LoVo (cell line): ENCODE measurements around the gene MLPH.
"Not testable (repeated sequence)": the region's sequence is repeated elsewhere in the genome, so short reads cannot be mapped to it uniquely, and the experiment has no call there.

ENCODE experiments used
- DNase-seq: peaks from one replicate; pipeline ENCODE4 v3.0.0-alpha.2; 2016; ENCODE audit warnings: low spot score

Gene MLPH

DNA sequence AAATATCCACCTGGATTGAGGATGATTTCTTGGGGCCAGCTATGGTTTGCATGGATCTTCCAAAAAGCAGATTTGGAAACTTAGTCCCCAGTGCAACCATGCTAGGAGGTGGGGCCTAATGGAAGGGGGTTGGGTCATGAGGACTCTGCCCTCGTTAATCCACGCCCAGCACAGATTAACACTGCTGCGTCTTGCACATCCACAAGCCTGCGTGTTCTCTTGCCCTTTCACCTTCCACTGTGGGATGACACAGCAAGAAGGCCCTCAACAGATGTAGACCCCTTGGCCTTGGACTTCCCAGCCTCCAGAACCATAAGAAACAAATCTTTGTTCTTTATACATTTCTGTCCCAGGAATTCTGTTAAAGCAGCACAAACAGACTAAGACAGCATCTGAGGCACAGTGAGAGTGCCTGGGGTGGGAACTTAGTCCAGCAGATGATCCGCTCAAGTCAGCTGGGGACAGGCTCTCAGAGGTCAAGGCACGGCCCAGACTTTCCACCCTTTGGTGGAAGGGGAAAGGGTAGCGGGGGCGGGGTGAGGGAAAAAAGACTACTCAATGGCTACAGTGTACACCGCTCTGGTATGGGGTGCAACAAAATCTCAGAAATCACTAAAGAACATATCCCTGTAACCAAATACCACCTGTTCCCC is 101.1 kb downstream of the MLPH start:
- peak; percentile 7 for DNase-seq

DNA sequence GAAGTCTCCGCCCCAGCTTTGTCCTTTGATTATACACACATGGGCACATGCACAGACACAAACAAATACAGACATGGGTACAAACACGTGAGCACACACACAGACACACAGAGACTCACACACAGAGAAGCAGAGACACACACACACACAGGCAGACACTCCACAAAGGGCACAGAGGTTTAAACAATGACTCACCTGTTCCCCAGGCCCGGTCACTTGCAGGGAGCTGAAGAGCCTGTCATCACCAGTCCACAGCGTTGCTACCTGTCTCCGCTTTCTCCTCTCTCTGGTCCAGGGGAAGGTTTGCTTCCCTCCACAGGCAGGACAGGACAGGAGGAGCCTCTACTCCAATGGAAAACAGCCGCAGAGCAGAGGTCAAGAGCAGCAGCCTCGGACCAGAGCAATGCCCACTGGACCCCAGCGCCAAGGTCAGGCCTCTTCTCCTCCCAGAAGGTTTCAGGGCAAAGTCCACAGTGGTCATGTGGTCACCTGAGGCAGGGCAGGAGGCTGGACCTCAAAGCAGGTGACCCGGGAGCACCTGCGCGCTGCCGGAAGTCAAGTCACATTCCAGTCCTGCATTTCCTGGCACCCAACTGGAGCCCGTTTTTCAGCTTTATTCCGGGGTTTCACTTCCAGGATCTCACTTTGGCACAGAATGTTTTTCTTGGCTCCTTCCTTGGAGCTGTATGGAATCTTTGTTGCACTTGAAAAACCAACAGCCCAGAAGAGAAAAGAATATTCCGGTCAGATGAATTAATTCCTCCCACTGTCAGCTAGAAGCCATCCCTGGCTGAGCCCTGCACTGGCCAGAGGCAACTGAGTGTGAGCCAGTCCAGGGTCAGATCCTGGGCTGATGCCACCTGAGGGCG is 103.5 kb downstream of the MLPH start, which contains the start of gene RAB17:
Gene RAB17, minus strand, starts transcription at position 463 of the 869 bp plus-strand sequence. CDS start 4,580 bp downstream, outside the sequence.
- peak; percentile 78 for DNase-seq

DNA sequence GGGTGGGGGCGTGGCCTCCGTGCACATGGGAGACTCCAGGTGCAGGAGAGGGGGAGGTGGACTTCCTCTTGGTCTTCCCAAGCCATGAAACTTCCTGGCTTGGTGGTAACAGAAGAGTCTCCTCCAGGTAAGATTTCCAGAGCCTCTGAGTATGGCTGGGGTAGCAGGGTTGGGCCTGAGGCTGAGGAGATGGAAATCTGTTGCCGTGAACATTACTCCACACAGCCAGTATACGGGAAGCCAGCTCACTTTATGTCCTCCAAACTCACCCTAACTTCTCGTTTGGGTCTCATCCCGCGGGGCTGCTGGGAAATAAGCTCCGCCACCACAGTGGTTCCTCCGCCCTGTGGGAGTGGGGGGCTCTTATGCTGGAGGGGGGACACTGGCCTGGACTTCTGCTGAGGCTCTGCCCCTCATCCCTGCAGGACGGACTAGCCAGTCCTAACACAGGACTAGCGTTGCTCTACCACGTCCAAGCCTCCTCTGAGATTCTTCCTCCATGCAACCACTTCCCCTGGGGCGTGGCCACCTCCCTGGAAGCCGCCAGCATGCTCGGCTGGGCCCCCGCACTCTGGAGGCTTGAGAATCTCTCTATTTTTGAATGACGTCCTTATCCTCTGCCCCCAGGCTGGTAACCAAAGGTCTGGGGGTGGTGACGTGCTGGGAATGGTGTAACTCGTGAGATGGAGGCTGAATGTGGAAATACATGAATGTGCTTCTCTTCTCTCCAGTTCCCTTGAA is 104.3 kb downstream of the MLPH start:
- DNase-seq, result peak; percentile 79

DNA sequence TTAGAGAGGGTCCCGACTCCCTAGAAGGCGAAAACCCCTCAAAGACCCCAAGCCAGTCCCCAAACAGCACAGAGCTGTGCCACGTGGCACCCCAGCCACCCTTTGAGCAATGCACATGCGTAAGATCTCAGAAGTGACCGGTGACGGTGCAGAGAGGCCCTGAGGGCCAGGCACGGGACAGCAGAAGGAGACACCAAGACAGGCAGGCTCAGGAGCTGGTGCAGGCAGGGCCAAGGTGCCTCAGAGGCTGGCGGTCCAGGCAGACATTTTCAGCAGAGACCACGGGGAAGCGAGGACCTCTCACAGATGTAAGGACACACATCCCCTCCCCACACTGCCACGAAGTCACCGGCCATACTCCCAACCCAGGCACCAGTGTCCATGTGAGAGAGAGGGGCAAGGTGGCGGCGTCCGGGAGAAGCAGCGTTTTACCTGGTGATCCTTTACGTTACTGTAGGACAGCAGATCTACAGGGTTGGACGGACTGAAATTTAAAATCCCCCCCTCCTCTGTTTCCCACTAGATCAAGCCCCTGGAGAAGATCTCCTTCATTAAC is 105.5 kb downstream of the MLPH start:
- no peak for DNase-seq

DNA sequence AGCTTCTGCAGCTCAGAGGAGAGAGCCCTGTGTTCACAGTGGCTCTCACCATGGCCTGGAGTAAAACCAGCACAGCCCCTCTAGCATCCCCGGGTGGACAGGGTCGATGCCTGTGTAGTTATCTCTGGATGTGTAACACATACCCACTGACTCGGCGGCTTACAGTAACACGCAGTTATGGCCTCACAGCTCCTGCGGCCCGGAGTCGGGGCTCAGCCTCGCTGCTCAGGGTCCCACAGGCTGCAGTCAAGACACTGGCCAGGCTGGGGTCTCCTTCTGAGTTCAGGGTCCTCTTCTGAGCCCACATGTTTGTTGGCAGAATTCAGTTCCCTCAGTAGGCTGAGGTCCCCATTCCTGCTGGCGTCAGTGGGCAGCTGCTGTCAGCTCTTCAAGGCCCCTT is 106.0 kb downstream of the MLPH start:
- DNase-seq, result no peak

DNA sequence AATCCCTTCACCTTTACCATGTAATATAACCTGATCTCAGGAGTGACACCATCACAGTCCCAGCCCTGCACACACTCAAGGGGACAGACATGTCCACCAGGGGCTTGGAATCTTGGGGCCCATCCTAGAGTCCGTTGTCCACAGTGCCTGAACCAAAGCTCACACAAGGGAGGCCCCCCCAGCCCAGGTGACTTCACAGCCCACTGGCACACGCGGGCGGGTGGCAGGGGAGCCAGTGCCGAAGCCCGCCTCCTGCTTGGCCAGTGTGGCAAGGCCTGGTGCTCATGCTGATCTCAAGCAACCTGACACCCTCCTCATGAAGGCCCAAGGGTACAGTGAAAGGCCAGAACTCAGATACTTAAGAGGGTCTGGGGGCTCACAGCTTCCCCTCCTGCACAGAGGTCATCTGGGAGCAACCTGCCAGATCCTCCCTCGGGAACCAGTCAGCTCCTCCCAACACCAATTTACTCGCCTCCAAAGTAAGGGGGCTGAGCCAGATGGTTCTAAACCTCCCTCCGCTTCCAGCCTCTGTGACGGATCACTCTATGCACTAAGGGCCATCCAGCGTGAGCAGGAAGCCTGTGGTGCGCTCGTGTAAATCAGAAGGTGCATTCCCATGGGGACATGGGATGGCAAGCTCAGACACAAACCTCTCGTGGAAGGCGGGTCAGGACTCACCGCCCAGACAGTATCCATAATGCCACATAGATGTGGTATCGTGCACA is 106.7 kb downstream of the MLPH start:
- no peak for DNase-seq

DNA sequence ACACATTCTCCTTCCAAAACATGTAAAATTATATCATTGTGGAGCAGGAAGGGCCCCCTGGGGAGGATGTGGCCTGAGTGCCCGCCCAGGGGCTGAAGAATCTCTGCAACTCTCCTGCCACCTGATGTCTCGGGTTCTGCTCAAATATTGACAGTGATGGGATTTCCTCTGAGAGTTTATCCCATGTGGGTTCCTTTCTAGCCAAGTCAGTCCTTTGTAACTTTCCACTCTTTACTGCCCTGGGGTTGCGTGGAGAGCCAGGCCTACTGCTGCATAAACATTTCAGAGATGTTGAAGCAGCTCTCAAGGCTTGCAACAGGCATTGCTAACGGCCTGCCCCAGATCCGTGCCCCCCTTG is 107.4 kb downstream of the MLPH start:
- DNase-seq, result no peak

DNA sequence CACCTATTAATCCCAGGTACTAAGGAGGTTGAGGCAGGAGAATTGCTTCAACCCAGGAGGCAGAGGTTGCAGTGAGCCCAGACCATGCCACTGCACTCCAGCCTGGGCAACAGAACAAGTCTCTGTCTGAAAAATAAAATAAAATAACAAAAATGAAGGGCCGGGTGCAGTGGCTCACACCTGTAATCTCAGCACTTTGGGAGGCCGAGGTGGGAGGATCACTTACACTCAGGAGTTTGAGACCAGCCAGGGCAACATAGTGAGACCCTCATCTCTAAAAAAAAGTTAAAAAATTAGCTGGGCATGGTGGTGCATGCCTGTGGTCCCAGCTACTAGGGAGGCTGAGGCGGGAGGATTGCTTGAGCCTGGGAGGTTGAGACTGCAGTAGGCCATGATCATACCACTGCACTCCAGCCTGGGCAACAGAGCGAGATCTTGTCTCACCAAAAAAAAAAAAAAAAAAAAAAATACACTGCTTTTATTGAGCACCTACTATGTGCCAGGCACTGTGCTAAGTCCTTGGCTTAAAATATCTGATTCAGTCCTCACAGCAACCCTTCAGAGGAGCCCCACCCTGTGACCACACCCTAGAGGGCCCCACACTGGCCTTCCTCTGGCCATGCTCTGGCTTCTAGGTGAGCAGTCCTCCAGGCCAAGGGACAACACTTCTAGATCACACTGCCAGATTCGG is 108.9 kb downstream of the MLPH start:
- not testable (repeated sequence) for DNase-seq

DNA sequence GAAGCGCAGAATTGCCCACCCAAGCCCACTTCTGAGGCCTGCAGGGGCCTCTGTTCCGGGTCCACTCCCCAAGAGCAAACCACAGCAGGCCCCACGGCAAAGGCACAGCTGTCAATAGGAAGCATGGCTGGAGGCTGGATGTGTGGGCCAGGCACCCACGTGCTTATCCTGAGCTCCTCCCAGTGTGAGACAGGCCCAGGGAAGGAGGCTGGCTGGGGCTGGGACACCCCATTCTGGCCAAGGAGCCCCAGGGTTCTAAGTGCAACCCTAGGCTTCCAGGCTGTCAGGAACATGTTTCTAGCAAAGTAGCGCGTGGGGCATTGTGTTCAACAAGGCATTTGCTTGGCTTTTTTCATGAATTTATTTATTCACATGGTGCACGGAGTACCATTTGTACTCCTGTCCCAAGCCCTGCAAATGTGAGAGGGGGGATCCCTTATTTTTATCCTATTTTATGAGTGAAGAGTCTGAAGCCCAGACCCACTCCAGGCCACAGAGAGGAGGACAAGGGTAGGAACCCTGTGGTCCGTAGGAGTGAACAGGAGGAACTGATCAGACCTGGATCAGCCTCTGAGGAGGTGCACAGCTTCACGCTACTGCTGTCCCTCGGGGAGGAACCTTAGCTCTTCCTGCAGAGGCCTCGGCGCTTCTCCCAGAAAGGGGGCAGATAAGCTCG is 109.6 kb downstream of the MLPH start:
- DNase-seq, result no peak

DNA sequence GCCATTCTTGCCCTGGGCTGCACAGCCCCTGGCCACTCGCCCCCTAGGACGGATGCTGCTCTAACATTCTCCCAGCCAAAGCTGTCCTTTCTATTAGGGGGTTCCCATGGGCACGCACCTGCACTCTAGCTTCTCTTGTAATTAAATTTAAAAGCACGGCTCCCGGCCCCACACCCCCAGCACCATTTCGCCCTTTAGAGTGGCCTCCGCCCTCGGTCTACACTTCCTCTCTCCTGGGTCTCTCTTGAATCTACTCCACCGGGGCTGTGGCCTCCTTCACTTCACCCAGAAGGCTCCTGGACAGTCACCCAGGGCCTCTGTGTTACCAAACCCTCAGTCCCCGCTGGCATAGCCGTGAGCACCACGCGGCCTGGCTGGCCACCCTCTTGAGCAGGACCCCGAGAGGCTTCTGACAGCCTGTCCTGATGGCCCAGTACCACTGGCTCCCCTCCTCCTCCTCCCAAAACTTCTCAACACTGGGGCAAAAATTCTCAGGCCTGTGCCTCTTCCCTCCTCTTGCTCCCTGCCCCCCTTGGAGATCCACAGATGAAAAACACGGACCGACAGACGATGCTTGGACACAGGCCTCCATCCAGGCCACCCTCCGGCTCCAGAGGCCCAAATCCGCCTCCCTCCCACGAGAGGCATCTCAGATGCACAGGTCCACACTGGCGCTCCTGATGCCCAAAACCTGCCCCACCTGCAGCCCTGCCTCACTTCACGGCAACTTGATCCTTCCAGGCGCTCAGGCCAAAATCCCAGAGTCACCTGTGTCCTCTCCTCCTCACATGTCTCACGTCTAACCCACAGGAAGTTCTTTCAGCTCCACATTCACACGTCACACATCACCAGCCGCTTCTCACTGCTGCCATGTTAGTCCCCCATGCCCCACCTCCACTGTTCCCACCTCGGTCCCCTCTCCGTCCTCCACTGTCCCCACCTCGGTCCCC is 110.4 kb downstream of the MLPH start:
- DNase-seq, result no peak

DNA sequence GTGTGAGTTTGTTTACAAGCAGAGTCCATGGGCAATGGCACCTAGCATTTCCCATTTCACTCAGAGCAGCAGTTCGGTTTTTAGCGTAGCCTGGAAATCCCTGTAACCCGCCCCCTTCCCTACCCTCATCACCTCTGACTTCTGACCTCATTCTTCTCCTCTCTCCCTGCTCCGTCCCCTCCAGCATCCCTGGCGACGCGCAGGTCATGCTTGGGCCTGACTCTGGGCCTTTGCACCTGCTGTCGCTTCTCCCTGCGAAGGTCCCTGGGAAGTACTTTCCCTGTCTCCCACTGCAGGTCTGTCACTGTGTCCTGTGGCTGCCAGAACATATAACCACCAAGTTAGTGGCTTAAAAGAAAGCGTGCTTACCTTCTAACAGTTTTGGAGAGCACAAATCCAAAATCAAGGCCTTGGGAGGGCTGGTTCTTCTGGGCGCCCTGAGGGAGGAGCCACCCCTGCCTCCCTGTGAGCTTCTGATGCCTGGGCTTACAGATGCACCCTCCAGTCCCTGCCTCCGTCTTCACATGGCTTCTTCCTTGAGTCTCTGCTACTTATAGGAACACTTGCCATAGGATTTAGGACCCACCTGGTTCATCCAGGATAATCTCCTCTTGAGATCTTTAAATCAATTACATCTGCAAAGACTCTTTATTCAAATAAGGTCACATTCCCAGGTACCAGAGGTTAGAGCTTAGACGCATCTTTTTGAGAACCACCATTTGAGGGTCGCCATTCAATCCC is 111.6 kb downstream of the MLPH start:
- DNase-seq, result no peak

DNA sequence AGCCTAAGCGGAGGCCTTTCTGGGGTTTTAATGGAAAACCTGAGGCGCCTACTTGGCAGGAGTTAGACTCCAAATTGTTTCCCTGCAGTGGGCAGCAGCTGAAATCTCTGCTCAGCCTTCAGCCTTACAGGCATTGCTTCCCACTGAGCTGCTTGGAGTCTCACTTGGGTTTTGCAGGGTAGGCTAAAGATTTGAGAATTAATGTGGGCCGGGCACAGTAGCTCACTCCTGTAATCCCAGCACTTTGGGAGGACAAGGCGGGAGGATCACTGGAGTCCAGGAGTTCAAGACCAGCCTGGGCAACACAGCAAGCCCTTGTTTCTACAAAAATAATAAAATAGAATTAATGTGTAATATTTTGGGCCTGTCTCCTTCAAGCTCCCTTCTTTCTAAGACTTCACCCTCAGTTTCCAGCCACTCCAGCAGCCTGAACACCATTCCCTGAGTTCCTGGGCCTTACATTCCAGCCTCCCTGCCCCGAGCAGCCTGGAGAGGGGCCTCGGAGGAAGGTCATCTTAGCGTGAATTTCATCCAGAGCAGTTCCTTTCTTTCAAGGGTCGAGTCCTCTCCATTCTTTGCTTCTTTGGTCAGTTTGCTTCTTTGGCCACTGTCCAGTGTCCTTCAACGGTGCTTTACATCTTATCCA is 112.5 kb downstream of the MLPH start:
- no peak for DNase-seq

DNA sequence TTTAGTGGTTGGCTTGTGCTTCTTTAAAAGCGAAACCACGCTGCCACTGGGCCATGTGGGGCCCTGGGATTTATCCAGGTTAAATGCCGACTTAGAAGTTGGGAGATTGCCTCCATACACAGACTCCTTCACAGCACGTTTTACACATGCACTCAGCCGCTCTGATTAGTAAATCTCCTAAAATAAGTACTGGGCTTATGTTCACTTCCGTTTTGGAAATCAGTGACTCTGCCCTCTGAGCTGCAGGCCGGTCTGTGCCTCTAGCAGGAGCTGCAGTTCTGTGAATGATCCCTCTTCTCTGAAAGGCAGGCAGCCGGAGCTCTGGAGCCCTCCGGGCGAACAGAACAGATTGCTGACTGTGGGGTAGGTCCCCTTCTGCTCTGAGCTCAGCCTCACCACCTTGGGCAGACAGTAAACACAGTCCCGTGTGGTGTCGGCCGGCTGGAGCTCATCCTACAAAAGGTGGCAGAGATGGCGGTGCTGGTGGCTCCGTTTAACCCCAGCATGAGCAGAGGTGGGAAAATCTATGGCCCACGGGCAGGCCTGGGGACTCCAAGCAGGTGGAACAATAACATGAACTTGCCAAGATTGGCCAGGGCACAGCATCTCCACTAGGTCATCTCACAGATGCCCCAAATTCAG is 113.3 kb downstream of the MLPH start:
- no peak for DNase-seq

DNA sequence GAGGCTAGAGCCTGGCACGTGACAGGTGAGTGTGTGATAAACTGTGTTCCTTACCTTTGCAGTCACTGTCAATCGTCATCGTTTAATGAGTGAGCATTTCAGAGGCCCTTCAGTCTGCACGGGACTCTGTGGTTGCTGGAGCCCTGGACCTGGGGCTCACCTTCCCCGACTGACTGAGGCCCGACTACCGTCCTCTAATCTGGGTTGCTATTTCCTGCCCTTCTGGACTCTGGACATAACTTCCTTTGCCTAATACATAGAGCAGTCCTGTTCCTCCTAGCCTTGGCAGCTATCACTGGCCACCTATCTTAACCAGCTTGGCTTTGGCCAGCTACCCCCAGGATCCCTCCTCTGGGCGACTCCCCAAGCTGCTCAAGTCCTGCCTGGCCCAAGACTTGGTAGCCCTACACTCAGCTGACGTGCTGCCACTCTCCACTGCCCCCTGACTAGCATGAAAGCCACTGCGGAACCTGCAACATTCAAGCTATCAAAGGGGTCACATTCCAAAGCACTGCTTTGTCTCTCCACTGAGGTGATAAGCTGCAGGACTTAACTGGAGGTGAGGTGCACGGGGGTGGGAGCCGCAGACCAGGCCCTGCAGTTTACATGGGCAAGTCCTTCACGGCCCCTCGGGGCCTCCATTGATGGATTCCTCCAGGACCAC is 114.5 kb downstream of the MLPH start:
- DNase-seq, result no peak

DNA sequence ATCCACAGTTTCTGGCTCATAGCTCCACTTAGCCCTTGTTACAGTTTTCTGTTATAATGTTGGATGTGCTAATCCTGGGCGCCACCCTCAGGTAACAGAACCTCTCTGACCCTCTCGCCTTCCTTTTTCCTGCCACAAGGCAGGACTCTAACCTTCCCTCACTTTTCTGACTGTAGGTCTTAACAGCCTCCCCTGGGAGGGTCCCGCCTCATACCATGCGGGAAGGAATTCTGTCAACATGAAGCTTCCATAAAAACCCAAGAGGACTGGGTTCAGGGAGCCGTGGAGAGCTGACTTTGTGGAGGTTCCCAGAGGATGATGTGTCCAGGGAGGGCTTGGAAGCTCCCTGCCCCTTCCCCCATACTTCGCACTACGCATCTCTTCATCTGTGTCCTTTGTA is 115.4 kb downstream of the MLPH start:
- no peak for DNase-seq

DNA sequence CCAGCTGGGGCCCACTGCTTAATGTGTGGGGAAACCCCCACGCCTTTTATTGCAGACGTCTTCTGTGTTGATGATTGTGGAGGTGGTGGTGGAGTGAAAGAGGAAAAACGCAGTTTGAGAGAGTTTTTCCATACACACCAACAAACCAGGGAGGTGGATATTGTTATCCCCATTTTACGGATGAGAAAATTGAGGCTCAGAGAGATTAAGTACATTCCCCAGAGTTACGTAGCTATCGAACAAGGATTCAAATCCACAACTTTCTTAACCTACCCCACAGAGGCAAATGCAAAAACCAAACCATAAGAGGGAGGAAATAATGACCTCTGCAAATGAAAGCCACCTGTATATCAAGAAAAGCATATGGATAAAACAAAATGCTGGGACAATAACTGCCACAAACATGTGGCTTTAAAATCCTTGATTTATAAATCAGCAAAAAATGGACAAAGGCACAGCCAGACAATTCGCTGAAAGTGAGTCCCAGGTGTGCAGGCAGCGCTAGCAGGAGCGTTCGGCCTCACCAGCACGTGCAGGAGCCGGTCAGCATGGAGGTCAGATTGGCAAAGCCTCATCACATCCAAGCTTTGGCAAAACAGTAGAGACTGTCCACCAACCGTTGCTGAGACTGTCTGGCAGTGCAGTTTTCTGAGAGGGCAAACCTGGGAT is 116.1 kb downstream of the MLPH start:
- no peak for DNase-seq
